ENCODE results near the gene ZBTB17. TPM values are rescaled to one million over a fixed set of nuclear protein-coding genes. Genes with fewer than 3 reads are reported as not detected.
A peak's percentile ranks its signal among the peaks of the same experiment; 100 is the strongest.
"Not testable (repeated sequence)": the region's sequence is repeated elsewhere in the genome, so short reads cannot be mapped to it uniquely, and the experiment has no call there.

Gene ZBTB17
- total and polyA plus RNA-seq, 12 donors = 8.0 to 172 (median 33.7) TPM

DNA sequence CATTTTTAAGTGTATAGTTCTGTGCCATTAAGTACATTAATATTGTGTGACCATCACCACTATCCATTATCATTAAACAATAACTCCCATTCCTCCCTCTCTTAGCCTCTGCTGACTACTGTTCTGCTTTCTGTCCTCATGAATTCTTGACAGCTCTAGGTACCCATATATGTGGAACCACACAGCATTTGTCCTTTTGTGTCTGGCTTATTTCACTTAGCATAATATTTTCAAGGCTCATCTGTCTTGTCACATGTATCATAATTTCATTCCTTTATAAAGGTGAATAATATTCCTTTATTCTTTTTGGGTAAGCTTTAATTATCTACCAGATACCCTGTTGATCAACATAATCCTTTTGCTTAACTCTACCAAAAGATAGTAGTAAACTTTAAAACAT lies 80.7 kb downstream of the ZBTB17 start:
- no peak overlapping the region for H3K27ac ChIP-seq
- H3K4me1 ChIP-seq (replicated peaks in 1 of 2) = peaks cover 9 to 27% of the 10 kb centered on the region in 2 donors

DNA sequence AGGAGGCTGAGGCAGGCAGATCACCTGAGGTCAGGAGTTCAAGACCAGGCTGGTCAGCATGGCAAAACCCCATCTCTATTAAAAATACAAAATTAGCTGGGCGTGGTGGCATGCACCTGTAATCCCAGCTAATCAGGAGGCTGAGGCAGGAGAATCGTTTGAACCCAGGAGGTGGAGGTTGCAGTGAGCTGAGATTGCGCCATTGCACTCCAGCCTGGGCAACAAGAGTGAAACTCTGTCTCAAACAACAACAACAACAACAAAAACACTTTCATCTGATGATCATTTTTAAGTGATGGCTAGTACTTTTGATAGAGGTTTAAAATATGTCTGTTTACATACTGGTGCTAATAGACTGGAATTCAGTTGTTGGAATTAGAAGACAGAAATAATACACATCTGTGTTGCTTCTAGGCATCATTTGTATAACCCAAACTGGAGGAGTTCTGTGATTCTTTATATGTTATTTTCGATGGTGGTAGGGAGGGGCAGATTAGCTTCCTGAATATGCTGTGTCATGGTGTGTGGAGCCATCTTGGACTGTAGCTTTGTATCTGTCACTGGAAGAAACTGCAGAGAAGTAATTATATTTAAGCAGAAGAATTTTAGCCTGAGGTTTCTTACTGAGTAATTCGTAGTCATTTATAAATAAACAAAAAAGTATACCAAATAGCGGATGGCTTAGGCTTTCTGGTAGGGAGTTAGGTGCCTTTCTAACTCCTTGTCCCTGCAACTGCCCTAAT lies 82.9 kb downstream of the ZBTB17 start:
- WGBS, 4 donors = 77 to 86% (median 80%) methylated on average over 6 of the region's 6 CpGs
- H3K36me3 ChIP-seq (replicated peaks in 1 of 2); intact Hi-C loops (cut with DNase I); H3K27me3 ChIP-seq; DNase-seq; H3K4me3 ChIP-seq; H3K9me3 ChIP-seq (replicated peaks in 1 of 3): not testable (repeated sequence)
- H3K4me1 ChIP-seq (replicated peaks in 1 of 2) = peaks cover 13 to 30% of the 10 kb centered on the region in 2 donors
- H3K27ac ChIP-seq = peak overlapping the region in 4 of 5 donors; percentile 2 to 45 (median 14)

More for the DNA sequence above, 80.7 kb downstream of the ZBTB17 start:
- no peaks in the 10 kb centered on the region for H3K27me3 ChIP-seq
- no peak for DNase-seq
- TF ChIP-seq, protein P1, sequence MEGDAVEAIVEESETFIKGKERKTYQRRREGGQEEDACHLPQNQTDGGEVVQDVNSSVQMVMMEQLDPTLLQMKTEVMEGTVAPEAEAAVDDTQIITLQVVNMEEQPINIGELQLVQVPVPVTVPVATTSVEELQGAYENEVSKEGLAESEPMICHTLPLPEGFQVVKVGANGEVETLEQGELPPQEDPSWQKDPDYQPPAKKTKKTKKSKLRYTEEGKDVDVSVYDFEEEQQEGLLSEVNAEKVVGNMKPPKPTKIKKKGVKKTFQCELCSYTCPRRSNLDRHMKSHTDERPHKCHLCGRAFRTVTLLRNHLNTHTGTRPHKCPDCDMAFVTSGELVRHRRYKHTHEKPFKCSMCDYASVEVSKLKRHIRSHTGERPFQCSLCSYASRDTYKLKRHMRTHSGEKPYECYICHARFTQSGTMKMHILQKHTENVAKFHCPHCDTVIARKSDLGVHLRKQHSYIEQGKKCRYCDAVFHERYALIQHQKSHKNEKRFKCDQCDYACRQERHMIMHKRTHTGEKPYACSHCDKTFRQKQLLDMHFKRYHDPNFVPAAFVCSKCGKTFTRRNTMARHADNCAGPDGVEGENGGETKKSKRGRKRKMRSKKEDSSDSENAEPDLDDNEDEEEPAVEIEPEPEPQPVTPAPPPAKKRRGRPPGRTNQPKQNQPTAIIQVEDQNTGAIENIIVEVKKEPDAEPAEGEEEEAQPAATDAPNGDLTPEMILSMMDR (IDR thresholded peaks at IDR 0.05) = no peak
- no peak for TF ChIP-seq POLR2A (IDR thresholded peaks at IDR 0.05)
- H3K4me3 ChIP-seq = no peak overlapping the region
- intact Hi-C loops (cut with DNase I) = no loop called here
- no peaks in the 10 kb centered on the region for H3K9me3 ChIP-seq (replicated peaks in 1 of 3)
- H3K36me3 ChIP-seq (replicated peaks in 1 of 2) = no peaks in the 10 kb centered on the region

Small RNA genes within 50 kb of the gene (small RNA-seq; reads per million reads assigned to genes)
- gene AL034555.1 (0 reads per million in 2 donors), gene AL355994.1 (0 reads per million in 2 donors), gene AL355994.5 (0 reads per million in 2 donors)

Other genes with a start within 250 kb of the ZBTB17 start
- 10 to 100 TPM in 2 of 9 donors, 1 to 10 TPM in 6, under 1 TPM in 1; 0.44 to 12.3 (median 5.5) TPM for gene SLC25A34, start 239.8 kb downstream of the ZBTB17 start, total RNA-seq
- gene SLC25A34, start 239.8 kb downstream of the ZBTB17 start, polyA plus RNA-seq = 10 to 100 TPM in 1 of 3 donors, 1 to 10 TPM in 2; 4.7 to 11.1 (median 6.0) TPM
- under 1 TPM in 1 of 9 donors, not detected in 8; 0.14 TPM for gene TMEM82, start 233.6 kb downstream of the ZBTB17 start, total RNA-seq
- not detected for gene TMEM82, start 233.6 kb downstream of the ZBTB17 start, polyA plus RNA-seq
- 100 to 1,000 TPM in 1 of 9 donors, 10 to 100 TPM in 7, 1 to 10 TPM in 1; 4.0 to 103 (median 48.3) TPM for gene FBLIM1, start 217.3 kb downstream of the ZBTB17 start, total RNA-seq
- 10 to 100 TPM; 16.0 to 50.1 (median 40.5) TPM for gene FBLIM1, start 217.3 kb downstream of the ZBTB17 start, polyA plus RNA-seq
- gene UQCRHL, start 168.5 kb downstream of the ZBTB17 start, total RNA-seq = 1 to 10 TPM in 2 of 9 donors, under 1 TPM in 7; 0.24 to 6.0 (median 0.74) TPM
- 1 to 10 TPM; 1.2 to 4.5 (median 2.3) TPM for gene UQCRHL, start 168.5 kb downstream of the ZBTB17 start, polyA plus RNA-seq
- gene SPEN, start 128.4 kb downstream of the ZBTB17 start, total RNA-seq = 10 to 100 TPM; 17.4 to 51.2 (median 34.2) TPM
- gene SPEN, start 128.4 kb downstream of the ZBTB17 start, polyA plus RNA-seq = 10 to 100 TPM; 16.4 to 31.2 (median 18.8) TPM
- gene SRARP, start 28.1 kb upstream of the ZBTB17 start, total RNA-seq = not detected
- not detected for gene SRARP, start 28.1 kb upstream of the ZBTB17 start, polyA plus RNA-seq
- 100 to 1,000 TPM in 4 of 9 donors, 10 to 100 TPM in 5; 13.4 to 633 (median 80.1) TPM for gene HSPB7, start 41.9 kb upstream of the ZBTB17 start, total RNA-seq
- gene HSPB7, start 41.9 kb upstream of the ZBTB17 start, polyA plus RNA-seq = 100 to 1,000 TPM in 1 of 3 donors, 10 to 100 TPM in 2; 52.7 to 488 (median 90.1) TPM
- gene CLCNKA, start 45.9 kb upstream of the ZBTB17 start, total RNA-seq = 1 to 10 TPM in 6 of 9 donors, under 1 TPM in 3; 0.18 to 4.9 (median 2.1) TPM
- 10 to 100 TPM in 1 of 3 donors, 1 to 10 TPM in 2; 1.5 to 52.5 (median 8.2) TPM for gene CLCNKA, start 45.9 kb upstream of the ZBTB17 start, polyA plus RNA-seq
- gene CLCNKB, start 67.7 kb upstream of the ZBTB17 start, total RNA-seq = 1 to 10 TPM in 7 of 9 donors, under 1 TPM in 2; 0.67 to 9.9 (median 2.8) TPM
- 1 to 10 TPM in 2 of 3 donors, under 1 TPM in 1; 0.88 to 4.4 (median 2.4) TPM for gene CLCNKB, start 67.7 kb upstream of the ZBTB17 start, polyA plus RNA-seq
- 10 to 100 TPM in 2 of 9 donors, 1 to 10 TPM in 7; 3.4 to 12.0 (median 7.5) TPM for gene FAM131C, start 97.5 kb upstream of the ZBTB17 start, total RNA-seq
- 1 to 10 TPM; 3.0 to 5.0 (median 3.8) TPM for gene FAM131C, start 97.5 kb upstream of the ZBTB17 start, polyA plus RNA-seq
- gene EPHA2, start 180.0 kb upstream of the ZBTB17 start, total RNA-seq = 10 to 100 TPM in 8 of 9 donors, under 1 TPM in 1; 0.83 to 49.5 (median 17.0) TPM
- gene EPHA2, start 180.0 kb upstream of the ZBTB17 start, polyA plus RNA-seq = 10 to 100 TPM in 2 of 3 donors, 1 to 10 TPM in 1; 2.7 to 15.3 (median 11.5) TPM
- 10 to 100 TPM in 8 of 9 donors, 1 to 10 TPM in 1; 4.8 to 46.2 (median 23.1) TPM for gene ARHGEF19, start 236.6 kb upstream of the ZBTB17 start, total RNA-seq
- gene ARHGEF19, start 236.6 kb upstream of the ZBTB17 start, polyA plus RNA-seq = 10 to 100 TPM; 19.1 to 28.2 (median 19.1) TPM